ENCODE data around the gene TBC1D4. TPM values are rescaled to one million over a fixed set of nuclear protein-coding genes. Genes with fewer than 3 reads are reported as not detected.
A peak's percentile ranks its signal among the peaks of the same experiment; 100 is the strongest.

TBC1D4 gene
- total RNA-seq, 2 experiments from 2014 or later: 37.4 to 42.0 TPM

- H3K4me1 Mint-ChIP-seq (ENCODE audit: low read depth): peaks cover 67% of the 10 kb centered on the region
- TF ChIP-seq CTCF (IDR thresholded peaks at IDR 0.05): no peak
- no peaks in the 10 kb centered on the region for H3K9me3 Mint-ChIP-seq
- peak in 2 of 14 experiments; percentile 19 to 50 for DNase-seq
- POLR2A ChIA-PET: interaction anchor here (1.0 to 11.8 kb wide), 3 partner anchors 10 to 1551 kb away, joined by 3 to 131 read pairs (median 3); no protein-coding TSS in a partner anchor
- intact Hi-C loops (cut with DNase I, micrococcal nuclease): loop anchor here in 1 of 2 experiments (5.0 kb wide), 1 partner anchor 41 kb away; no protein-coding TSS in a partner anchor
- no peaks in the 10 kb centered on the region for H3K27me3 Mint-ChIP-seq
- H3K4me3 Mint-ChIP-seq: peak overlapping the region; percentile 79
- H3K36me3 Mint-ChIP-seq (ENCODE audit: low read depth): peaks cover 45% of the 10 kb centered on the region
- H3K27ac Mint-ChIP-seq: peak overlapping the region; percentile 78
- no peak for ATAC-seq (ENCODE audit: poor library complexity)
- CTCF ChIA-PET: interaction anchor here (1.4 to 1.7 kb wide), 2 partner anchors 10 to 42 kb away, joined by 3 to 5 read pairs; no protein-coding TSS in a partner anchor
- Histone ChIP-seq H3K27ac (ENCODE audit: low read depth in 1 of 2, low read length in 2 of 2) (no peak overlapping the region), H3K4me1 (ENCODE audit: insufficient read depth, low read length) (peaks cover 16% of the 10 kb centered on the region), H3K4me3 (ENCODE audit: low read length) (peak overlapping the region; percentile 11), H3K27me3 (ENCODE audit: control insufficient read depth in 1 of 2, insufficient read depth in 2 of 2, low read length in 2 of 2) (no peaks in the 10 kb centered on the region), H3K36me3 (ENCODE audit: insufficient read depth, low read length) (peaks cover 9% of the 10 kb centered on the region), H3K9me3 (ENCODE audit: control insufficient read depth in 1 of 2, insufficient read depth in 1 of 2, low read length in 2 of 2) (no peaks in the 10 kb centered on the region)
Observed at GRCh38 chr13:75316427-75316826, 165.5 kb downstream of the TBC1D4 start.

GRCh38 chr13:75312884-75313520 is 169.0 kb downstream of the TBC1D4 start:
- Mint-ChIP-seq H3K27ac (peak overlapping the region; percentile 77), H3K9me3 (no peaks in the 10 kb centered on the region), H3K4me1 (ENCODE audit: low read depth) (peaks cover 45% of the 10 kb centered on the region), H3K27me3 (no peaks in the 10 kb centered on the region), H3K36me3 (ENCODE audit: low read depth) (peaks cover 61% of the 10 kb centered on the region), H3K4me3 (peak overlapping the region; percentile 51)
- intact Hi-C loops (cut with DNase I, micrococcal nuclease): no loop called here
- POLR2A ChIA-PET: interaction anchor here (0.6 to 11.8 kb wide), 4 partner anchors 9 to 17 kb away, joined by 3 to 131 read pairs (median 4); no protein-coding TSS in a partner anchor
- Histone ChIP-seq H3K4me1 (ENCODE audit: insufficient read depth, low read length) (peaks cover 14% of the 10 kb centered on the region), H3K4me3 (ENCODE audit: low read length) (no peak overlapping the region), H3K27me3 (ENCODE audit: control insufficient read depth in 1 of 2, insufficient read depth in 2 of 2, low read length in 2 of 2) (no peaks in the 10 kb centered on the region), H3K27ac (ENCODE audit: low read depth in 1 of 2, low read length in 2 of 2) (no peak overlapping the region), H3K9me3 (ENCODE audit: control insufficient read depth in 1 of 2, insufficient read depth in 1 of 2, low read length in 2 of 2) (no peaks in the 10 kb centered on the region), H3K36me3 (ENCODE audit: insufficient read depth, low read length) (peaks cover 37% of the 10 kb centered on the region)
- CTCF ChIA-PET: interaction anchor here (0.7 kb wide), 1 partner anchor 1792 kb away, joined by 3 read pairs; no protein-coding TSS in a partner anchor
- DNase-seq (peak in 10 of 14 experiments; percentile 4 to 68 (median 15)), ATAC-seq (ENCODE audit: poor library complexity) (peak; percentile 80)
- no peak for TF ChIP-seq CTCF (IDR thresholded peaks at IDR 0.05)

- ATAC-seq (ENCODE audit: poor library complexity) (no peak), DNase-seq (peak in 1 of 14 experiments; percentile 13)
- H3K4me1 ChIP-seq (ENCODE audit: insufficient read depth, low read length): peaks cover 9% of the 10 kb centered on the region
- ChIA-PET POLR2A (interaction anchor here (11.8 kb wide), 1 partner anchor 17 kb away, joined by 131 read pairs; no protein-coding TSS in a partner anchor), CTCF (no interaction called here)
- TF ChIP-seq CTCF (IDR thresholded peaks at IDR 0.05): no peak
- H3K9me3 ChIP-seq (ENCODE audit: control insufficient read depth in 1 of 2, insufficient read depth in 1 of 2, low read length in 2 of 2): no peaks in the 10 kb centered on the region
- no peak overlapping the region for H3K4me3 Mint-ChIP-seq
- no peaks in the 10 kb centered on the region for H3K27me3 Mint-ChIP-seq
- H3K36me3 ChIP-seq (ENCODE audit: insufficient read depth, low read length): peaks cover 65% of the 10 kb centered on the region
- no peaks in the 10 kb centered on the region for H3K27me3 ChIP-seq (ENCODE audit: control insufficient read depth in 1 of 2, insufficient read depth in 2 of 2, low read length in 2 of 2)
- peaks cover 21% of the 10 kb centered on the region for H3K4me1 Mint-ChIP-seq (ENCODE audit: low read depth)
- H3K4me3 ChIP-seq (ENCODE audit: low read length): no peak overlapping the region
- peaks cover 84% of the 10 kb centered on the region for H3K36me3 Mint-ChIP-seq (ENCODE audit: low read depth)
- intact Hi-C loops (cut with DNase I, micrococcal nuclease): no loop called here
- no peaks in the 10 kb centered on the region for H3K9me3 Mint-ChIP-seq
- no peak overlapping the region for H3K27ac ChIP-seq (ENCODE audit: low read depth in 1 of 2, low read length in 2 of 2)
- no peak overlapping the region for H3K27ac Mint-ChIP-seq
Observed at GRCh38 chr13:75309981-75310580, 171.9 kb downstream of the TBC1D4 start.

All from CD4-positive, alpha-beta T cell (primary cell).